ENCODE results near the gene GBP6.
"Not testable (repeated sequence)": the region's sequence is repeated elsewhere in the genome, so short reads cannot be mapped to it uniquely, and the experiment has no call there.

Gene GBP6

GRCh38 chr1:89396902-89397301 is 33.0 kb downstream of the GBP6 start:
- no peaks in the 10 kb centered on the region for H3K27me3 ChIP-seq (ENCODE audit: insufficient read depth, low read length, poor library complexity)
- H3K4me2 ChIP-seq (ENCODE audit: low read length) = no peak overlapping the region
- H4K8ac ChIP-seq (ENCODE audit: low read depth, low read length) = no peak overlapping the region
- H2BK15ac ChIP-seq (replicated peaks; ENCODE audit: low read depth) = no peak overlapping the region
- no peak overlapping the region for H3K18ac ChIP-seq (ENCODE audit: low read length)
- no peak overlapping the region for H2AK5ac ChIP-seq (ENCODE audit: low read length)
- DNase-seq = no peak
- H3K79me2 ChIP-seq (ENCODE audit: control insufficient read depth, insufficient read depth, low read length) = no peaks in the 10 kb centered on the region
- no peak overlapping the region for H3K9ac ChIP-seq (ENCODE audit: low read length)
- H3K4me1 ChIP-seq (ENCODE audit: control insufficient read depth, low read depth, low read length) = no peaks in the 10 kb centered on the region
- H3K56ac ChIP-seq (ENCODE audit: low read length) = no peak overlapping the region
- no peak overlapping the region for H2BK120ac ChIP-seq (ENCODE audit: low read depth, low read length)
- no peak overlapping the region for H4K5ac ChIP-seq (ENCODE audit: low read length)
- no peak overlapping the region for H2BK5ac ChIP-seq (ENCODE audit: low read length)
- H3K36me3 ChIP-seq (ENCODE audit: control insufficient read depth, insufficient read depth, low read length) = no peaks in the 10 kb centered on the region
- no peak overlapping the region for H3K27ac ChIP-seq (ENCODE audit: low read depth, low read length)
- no peaks in the 10 kb centered on the region for H3K79me1 ChIP-seq (ENCODE audit: low read length)
- no peak overlapping the region for H3K4ac ChIP-seq (ENCODE audit: low read depth, low read length)
- no peak overlapping the region for H3K4me3 ChIP-seq (ENCODE audit: low read length)
- no peak overlapping the region for H3K23ac ChIP-seq (ENCODE audit: low read length)

GRCh38 chr1:89405275-89405929 is 41.5 kb downstream of the GBP6 start:
- Histone ChIP-seq H2BK120ac (ENCODE audit: low read depth, low read length) (no peak overlapping the region), H3K18ac (ENCODE audit: low read length) (no peak overlapping the region), H3K4ac (ENCODE audit: low read depth, low read length) (no peak overlapping the region), H3K9ac (ENCODE audit: low read length) (no peak overlapping the region), H3K27me3 (ENCODE audit: insufficient read depth, low read length, poor library complexity) (no peaks in the 10 kb centered on the region), H3K23ac (ENCODE audit: low read length) (no peak overlapping the region), H4K5ac (ENCODE audit: low read length) (no peak overlapping the region), H3K36me3 (ENCODE audit: control insufficient read depth, insufficient read depth, low read length) (no peaks in the 10 kb centered on the region), H4K8ac (ENCODE audit: low read depth, low read length) (no peak overlapping the region), H2AK5ac (ENCODE audit: low read length) (no peak overlapping the region), H3K4me3 (ENCODE audit: low read length) (no peak overlapping the region), H3K4me2 (ENCODE audit: low read length) (no peak overlapping the region), H3K79me2 (ENCODE audit: control insufficient read depth, insufficient read depth, low read length) (no peaks in the 10 kb centered on the region), H3K27ac (ENCODE audit: low read depth, low read length) (no peak overlapping the region), H2BK5ac (ENCODE audit: low read length) (no peak overlapping the region), H3K79me1 (ENCODE audit: low read length) (no peaks in the 10 kb centered on the region), H3K4me1 (ENCODE audit: control insufficient read depth, low read depth, low read length) (no peaks in the 10 kb centered on the region), H3K56ac (ENCODE audit: low read length) (peak overlapping the region; percentile 34), H2BK15ac (replicated peaks; ENCODE audit: low read depth) (no peak overlapping the region)
- DNase-seq = peak; percentile 29
- WGBS (ENCODE audit: extremely low coverage, insufficient coverage, low lambda C conversion rate) = no CpG with 5 or more reads among the region's 11 CpGs

DNA sequence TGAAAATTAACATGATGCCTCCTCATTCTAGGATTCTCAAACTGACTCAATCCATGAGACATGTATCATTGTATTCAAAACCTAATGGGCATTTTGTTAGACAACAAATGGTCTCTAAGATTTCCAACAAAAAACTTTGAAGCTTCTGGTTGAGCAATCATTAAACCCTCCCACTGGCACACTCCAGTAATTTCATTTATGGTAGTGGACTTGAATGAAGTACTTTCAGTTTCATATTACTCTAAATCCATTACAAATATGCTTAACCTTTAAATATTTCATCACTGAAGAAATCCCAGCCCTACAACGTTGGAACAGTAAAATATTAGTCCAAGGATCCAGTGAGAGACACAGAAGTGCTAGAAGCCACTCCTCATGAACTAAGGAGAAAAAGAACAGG is 43.5 kb downstream of the GBP6 start:
- no CpG with 5 or more reads among the region's 1 CpG for WGBS (ENCODE audit: extremely low coverage, insufficient coverage, low lambda C conversion rate)
- DNase-seq = no peak
- H3K27me3 ChIP-seq (ENCODE audit: insufficient read depth, low read length, poor library complexity) = no peaks in the 10 kb centered on the region

DNA sequence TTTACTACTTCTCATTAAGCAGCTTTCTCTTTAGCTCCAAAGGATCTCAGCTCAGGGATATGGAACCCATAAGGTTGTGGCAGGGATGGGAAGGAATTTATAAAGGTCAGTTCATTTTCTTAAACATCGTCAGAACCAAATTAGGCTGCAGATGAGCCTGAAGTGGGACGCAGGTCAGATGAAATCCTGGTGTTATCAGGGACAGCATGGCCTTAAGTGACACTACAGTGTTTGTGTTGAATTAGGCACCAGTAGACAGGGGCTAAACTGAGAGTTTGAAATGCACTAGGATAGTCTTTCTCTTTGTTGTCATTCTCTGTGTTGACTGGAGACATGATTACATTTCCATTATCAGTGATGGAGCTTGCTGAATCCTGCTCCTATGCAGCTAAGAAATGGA is 43.9 kb downstream of the GBP6 start:
- WGBS (ENCODE audit: extremely low coverage, insufficient coverage, low lambda C conversion rate) = no CpG with 5 or more reads among the region's 2 CpGs
- not testable (repeated sequence) for H3K79me1 ChIP-seq (ENCODE audit: low read length)

More for the DNA sequence above, 43.5 kb downstream of the GBP6 start:
- H4K5ac ChIP-seq (ENCODE audit: low read length) = no peak overlapping the region
- no peak overlapping the region for H3K4me2 ChIP-seq (ENCODE audit: low read length)
- no peak overlapping the region for H3K27ac ChIP-seq (ENCODE audit: low read depth, low read length)
- H3K79me2 ChIP-seq (ENCODE audit: control insufficient read depth, insufficient read depth, low read length) = no peaks in the 10 kb centered on the region
- H3K18ac ChIP-seq (ENCODE audit: low read length) = no peak overlapping the region
- no peak overlapping the region for H3K9ac ChIP-seq (ENCODE audit: low read length)
- H2BK120ac ChIP-seq (ENCODE audit: low read depth, low read length) = no peak overlapping the region
- H3K4ac ChIP-seq (ENCODE audit: low read depth, low read length) = no peak overlapping the region
- H2BK5ac ChIP-seq (ENCODE audit: low read length) = no peak overlapping the region
- no peak overlapping the region for H3K56ac ChIP-seq (ENCODE audit: low read length)
- no peaks in the 10 kb centered on the region for H3K4me1 ChIP-seq (ENCODE audit: control insufficient read depth, low read depth, low read length)
- no peak overlapping the region for H4K8ac ChIP-seq (ENCODE audit: low read depth, low read length)
- H3K23ac ChIP-seq (ENCODE audit: low read length) = no peak overlapping the region
- H2BK15ac ChIP-seq (replicated peaks; ENCODE audit: low read depth) = no peak overlapping the region
- no peak overlapping the region for H3K4me3 ChIP-seq (ENCODE audit: low read length)
- no peaks in the 10 kb centered on the region for H3K79me1 ChIP-seq (ENCODE audit: low read length)
- H3K36me3 ChIP-seq (ENCODE audit: control insufficient read depth, insufficient read depth, low read length) = no peaks in the 10 kb centered on the region
- no peak overlapping the region for H2AK5ac ChIP-seq (ENCODE audit: low read length)

GRCh38 chr1:89425056-89425455 is 61.2 kb downstream of the GBP6 start:
- no peak overlapping the region for H2BK120ac ChIP-seq (ENCODE audit: low read depth, low read length)
- no peak overlapping the region for H3K18ac ChIP-seq (ENCODE audit: low read length)
- no peak overlapping the region for H2BK5ac ChIP-seq (ENCODE audit: low read length)
- no peaks in the 10 kb centered on the region for H3K36me3 ChIP-seq (ENCODE audit: control insufficient read depth, insufficient read depth, low read length)
- DNase-seq = no peak
- no peak overlapping the region for H2AK5ac ChIP-seq (ENCODE audit: low read length)
- H3K4ac ChIP-seq (ENCODE audit: low read depth, low read length) = no peak overlapping the region
- no peak overlapping the region for H2BK15ac ChIP-seq (replicated peaks; ENCODE audit: low read depth)
- WGBS (ENCODE audit: extremely low coverage, insufficient coverage, low lambda C conversion rate) = no CpG with 5 or more reads among the region's 3 CpGs
- H3K4me3 ChIP-seq (ENCODE audit: low read length) = no peak overlapping the region
- H3K23ac ChIP-seq (ENCODE audit: low read length) = no peak overlapping the region
- H3K4me2 ChIP-seq (ENCODE audit: low read length) = no peak overlapping the region
- no peak overlapping the region for H3K56ac ChIP-seq (ENCODE audit: low read length)
- H3K79me1 ChIP-seq (ENCODE audit: low read length) = no peaks in the 10 kb centered on the region
- H3K9ac ChIP-seq (ENCODE audit: low read length) = no peak overlapping the region
- H4K5ac ChIP-seq (ENCODE audit: low read length) = no peak overlapping the region
- no peak overlapping the region for H4K8ac ChIP-seq (ENCODE audit: low read depth, low read length)
- H3K79me2 ChIP-seq (ENCODE audit: control insufficient read depth, insufficient read depth, low read length) = no peaks in the 10 kb centered on the region
- no peaks in the 10 kb centered on the region for H3K4me1 ChIP-seq (ENCODE audit: control insufficient read depth, low read depth, low read length)
- no peaks in the 10 kb centered on the region for H3K27me3 ChIP-seq (ENCODE audit: insufficient read depth, low read length, poor library complexity)
- no peak overlapping the region for H3K27ac ChIP-seq (ENCODE audit: low read depth, low read length)

More for the DNA sequence above, 43.9 kb downstream of the GBP6 start:
- not testable (repeated sequence) for H3K4me1 ChIP-seq (ENCODE audit: control insufficient read depth, low read depth, low read length); H3K18ac ChIP-seq (ENCODE audit: low read length); H4K5ac ChIP-seq (ENCODE audit: low read length); H3K36me3 ChIP-seq (ENCODE audit: control insufficient read depth, insufficient read depth, low read length); H3K27me3 ChIP-seq (ENCODE audit: insufficient read depth, low read length, poor library complexity); H3K23ac ChIP-seq (ENCODE audit: low read length); H2AK5ac ChIP-seq (ENCODE audit: low read length); H3K27ac ChIP-seq (ENCODE audit: low read depth, low read length); H3K79me2 ChIP-seq (ENCODE audit: control insufficient read depth, insufficient read depth, low read length); DNase-seq; H3K4me2 ChIP-seq (ENCODE audit: low read length); H3K9ac ChIP-seq (ENCODE audit: low read length); H3K4me3 ChIP-seq (ENCODE audit: low read length); H3K4ac ChIP-seq (ENCODE audit: low read depth, low read length); H2BK15ac ChIP-seq (replicated peaks; ENCODE audit: low read depth); H3K56ac ChIP-seq (ENCODE audit: low read length); H4K8ac ChIP-seq (ENCODE audit: low read depth, low read length); H2BK5ac ChIP-seq (ENCODE audit: low read length); H2BK120ac ChIP-seq (ENCODE audit: low read depth, low read length)

GRCh38 chr1:89429062-89429461 is 65.2 kb downstream of the GBP6 start:
- Histone ChIP-seq H3K79me2 (ENCODE audit: control insufficient read depth, insufficient read depth, low read length) (no peaks in the 10 kb centered on the region), H3K56ac (ENCODE audit: low read length) (no peak overlapping the region), H3K18ac (ENCODE audit: low read length) (no peak overlapping the region), H2BK120ac (ENCODE audit: low read depth, low read length) (no peak overlapping the region), H3K79me1 (ENCODE audit: low read length) (no peaks in the 10 kb centered on the region), H4K8ac (ENCODE audit: low read depth, low read length) (no peak overlapping the region), H2BK15ac (replicated peaks; ENCODE audit: low read depth) (no peak overlapping the region), H3K9ac (ENCODE audit: low read length) (no peak overlapping the region), H3K4ac (ENCODE audit: low read depth, low read length) (no peak overlapping the region), H3K27me3 (ENCODE audit: insufficient read depth, low read length, poor library complexity) (no peaks in the 10 kb centered on the region), H4K5ac (ENCODE audit: low read length) (no peak overlapping the region), H3K27ac (ENCODE audit: low read depth, low read length) (no peak overlapping the region), H2AK5ac (ENCODE audit: low read length) (no peak overlapping the region), H3K23ac (ENCODE audit: low read length) (no peak overlapping the region), H3K4me3 (ENCODE audit: low read length) (no peak overlapping the region), H2BK5ac (ENCODE audit: low read length) (no peak overlapping the region), H3K36me3 (ENCODE audit: control insufficient read depth, insufficient read depth, low read length) (no peaks in the 10 kb centered on the region), H3K4me2 (ENCODE audit: low read length) (no peak overlapping the region), H3K4me1 (ENCODE audit: control insufficient read depth, low read depth, low read length) (no peaks in the 10 kb centered on the region)
- no CpG with 5 or more reads among the region's 6 CpGs for WGBS (ENCODE audit: extremely low coverage, insufficient coverage, low lambda C conversion rate)
- no peak for DNase-seq
